HL-60 (cell line): ENCODE measurements around the gene ALPK3.

Experiments
- POLR2AphosphoS5 ChIP-seq: IDR thresholded peaks from 2 replicates; pipeline ENCODE4 v1.6.1; 2012; ENCODE audit warnings: low read depth
- TF ChIP-seq, protein P1 (sequence below): IDR thresholded peaks from one replicate; pipeline ENCODE4 v1.5.1; 2011; ENCODE audit warnings: low read length, control low read depth, inconsistent platforms; ENCODE audit not compliant: insufficient read depth

GRCh38 chr15:84828086-84828908, 11.1 kb downstream of the ALPK3 start:
- TF ChIP-seq, protein P1, sequence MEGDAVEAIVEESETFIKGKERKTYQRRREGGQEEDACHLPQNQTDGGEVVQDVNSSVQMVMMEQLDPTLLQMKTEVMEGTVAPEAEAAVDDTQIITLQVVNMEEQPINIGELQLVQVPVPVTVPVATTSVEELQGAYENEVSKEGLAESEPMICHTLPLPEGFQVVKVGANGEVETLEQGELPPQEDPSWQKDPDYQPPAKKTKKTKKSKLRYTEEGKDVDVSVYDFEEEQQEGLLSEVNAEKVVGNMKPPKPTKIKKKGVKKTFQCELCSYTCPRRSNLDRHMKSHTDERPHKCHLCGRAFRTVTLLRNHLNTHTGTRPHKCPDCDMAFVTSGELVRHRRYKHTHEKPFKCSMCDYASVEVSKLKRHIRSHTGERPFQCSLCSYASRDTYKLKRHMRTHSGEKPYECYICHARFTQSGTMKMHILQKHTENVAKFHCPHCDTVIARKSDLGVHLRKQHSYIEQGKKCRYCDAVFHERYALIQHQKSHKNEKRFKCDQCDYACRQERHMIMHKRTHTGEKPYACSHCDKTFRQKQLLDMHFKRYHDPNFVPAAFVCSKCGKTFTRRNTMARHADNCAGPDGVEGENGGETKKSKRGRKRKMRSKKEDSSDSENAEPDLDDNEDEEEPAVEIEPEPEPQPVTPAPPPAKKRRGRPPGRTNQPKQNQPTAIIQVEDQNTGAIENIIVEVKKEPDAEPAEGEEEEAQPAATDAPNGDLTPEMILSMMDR = no peak
- no peak for TF ChIP-seq POLR2AphosphoS5
